SKM-1 treated with dmso at 0.1 percent for 144 hours (cell line): ENCODE measurements around the gene ZFP62.

ENCODE experiments used
- DNase-seq: peaks from one replicate; lab custom pipeline; 2025; ENCODE audit not compliant: unreplicated experiment; lab: John Stamatoyannopoulos, UW

ZFP62 gene

DNA sequence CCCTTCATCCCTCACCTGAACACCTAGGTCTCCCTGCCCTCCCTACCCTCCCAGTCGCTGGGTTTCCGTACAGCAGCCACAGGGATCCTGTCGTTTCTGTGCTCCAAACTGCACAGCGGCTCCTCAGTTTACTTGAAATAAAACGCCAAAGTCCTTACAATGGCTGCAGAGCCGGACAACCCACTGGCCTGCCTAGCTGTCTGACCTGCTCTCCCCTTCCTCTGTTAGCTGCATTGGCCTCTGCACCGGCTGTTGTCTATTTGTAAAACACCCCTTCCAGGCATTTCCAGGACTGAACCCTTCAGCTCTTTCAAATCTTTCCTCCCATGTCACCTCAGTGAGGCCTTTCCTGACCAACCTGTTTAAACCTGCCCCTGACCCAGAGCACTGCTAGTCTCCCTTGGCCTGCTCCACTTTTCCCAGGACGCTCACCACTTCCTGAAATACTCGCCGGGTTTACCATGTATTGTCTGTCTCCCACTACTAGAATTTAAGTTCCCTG is 49.4 kb downstream of the ZFP62 start:
- no peak for DNase-seq

DNA sequence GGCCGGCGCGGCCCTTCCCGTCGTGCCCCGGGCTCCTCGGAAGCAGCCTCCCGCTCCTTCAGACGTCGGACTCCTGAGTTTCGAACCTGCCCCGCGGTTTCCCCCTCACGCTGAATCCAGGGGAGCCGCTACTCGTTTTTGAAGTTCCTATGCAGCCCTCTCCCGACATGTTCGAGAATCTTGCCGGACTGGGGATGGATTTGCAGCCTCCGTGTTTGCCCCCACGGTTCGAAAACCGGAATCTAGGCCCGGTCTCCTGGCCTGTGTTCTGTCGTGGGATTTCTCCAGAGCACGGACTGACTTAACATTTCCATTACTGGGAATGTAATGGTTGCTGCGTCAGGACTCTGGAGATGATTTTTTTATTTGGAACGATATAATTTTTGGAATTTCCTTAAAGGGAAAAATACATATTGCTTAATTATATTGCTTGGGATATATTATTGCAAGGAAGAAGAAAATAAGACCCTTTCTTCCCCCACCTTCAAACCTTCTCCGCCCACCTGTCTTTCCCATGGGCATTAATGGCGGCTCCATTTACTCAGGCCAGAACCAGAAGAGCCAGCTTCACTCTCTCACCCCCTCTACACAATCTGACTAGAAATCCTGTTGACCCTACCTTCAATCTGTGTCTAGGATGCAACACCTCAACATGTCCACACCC is 50.0 kb downstream of the ZFP62 start:
- DNase-seq, result peak; percentile 25

DNA sequence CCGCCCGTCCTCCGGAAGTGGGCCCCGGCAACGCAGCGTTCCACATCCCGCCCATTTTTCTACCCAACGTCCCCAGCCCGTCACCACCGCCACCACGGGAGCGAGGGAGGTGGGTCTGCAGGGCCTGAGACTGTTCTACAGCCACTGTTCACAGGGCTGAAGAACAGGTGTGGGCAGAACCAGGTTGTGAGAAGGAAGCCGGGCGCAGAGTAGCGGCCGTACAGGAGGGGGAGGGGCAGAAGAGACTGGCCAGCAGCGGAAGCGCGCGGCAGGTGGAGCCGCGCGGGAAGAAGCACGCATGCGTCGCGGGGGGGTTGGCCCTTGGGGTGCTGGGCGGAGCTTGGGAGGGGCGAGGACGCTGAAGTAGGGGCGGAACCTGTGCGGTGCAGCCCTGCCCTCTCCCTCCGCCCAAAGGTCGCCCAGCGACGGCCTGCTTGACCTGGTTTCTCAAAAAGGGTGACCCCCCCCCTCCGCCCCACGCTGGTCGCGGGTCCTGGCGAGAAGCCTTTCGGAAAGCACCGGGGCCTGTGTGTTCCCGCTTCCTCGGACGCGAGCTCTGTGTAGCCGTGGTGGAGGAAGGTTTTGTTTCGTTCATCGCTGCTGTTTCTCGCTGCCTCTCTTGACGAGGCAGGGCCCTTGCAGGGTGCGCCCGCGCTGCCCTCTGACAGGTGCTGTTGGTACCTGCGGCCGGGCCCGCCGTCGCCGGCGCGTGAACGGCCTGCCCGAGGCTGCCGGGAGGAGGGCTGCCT is 50.7 kb downstream of the ZFP62 start:
- DNase-seq, result peak; percentile 91

DNA sequence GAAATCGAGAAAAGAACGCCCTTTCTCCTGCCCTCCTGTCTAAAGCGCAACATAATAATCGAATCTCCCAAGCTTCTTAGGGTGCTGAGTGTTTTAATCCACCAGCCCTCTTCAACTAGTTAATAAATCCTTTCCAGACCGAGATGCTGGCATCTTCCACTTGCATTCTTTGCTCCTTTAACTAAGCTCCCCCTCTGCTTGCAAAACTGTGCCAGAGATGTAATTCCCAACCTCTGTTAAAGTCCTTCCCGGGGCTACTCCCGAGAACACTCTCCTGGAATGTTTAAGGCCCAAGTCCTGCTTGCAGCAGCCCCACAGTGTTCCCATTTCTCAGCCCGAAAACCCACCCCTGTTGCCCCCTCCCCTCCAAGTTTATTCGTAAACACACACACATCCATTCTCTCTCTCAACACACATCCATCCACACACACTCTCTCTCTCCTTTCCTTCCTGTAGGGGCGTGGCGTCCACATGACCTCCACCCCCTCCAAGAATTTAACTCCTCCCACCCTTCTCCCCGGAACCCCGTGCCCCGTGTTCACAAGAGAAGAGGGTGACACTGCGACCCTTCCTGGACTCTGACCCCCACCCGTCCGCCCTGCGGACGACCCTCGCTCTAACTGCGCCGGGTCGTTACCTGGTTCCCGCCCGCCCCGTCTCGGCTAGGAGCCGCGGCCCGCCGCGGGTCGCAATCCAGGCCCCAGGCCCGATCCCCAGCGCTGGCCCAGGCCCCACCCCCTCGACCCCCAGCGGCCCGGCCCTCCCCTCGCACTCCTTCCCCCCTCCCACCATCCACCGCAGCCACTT is 51.5 kb downstream of the ZFP62 start:
- DNase-seq, result peak; percentile 88

DNA sequence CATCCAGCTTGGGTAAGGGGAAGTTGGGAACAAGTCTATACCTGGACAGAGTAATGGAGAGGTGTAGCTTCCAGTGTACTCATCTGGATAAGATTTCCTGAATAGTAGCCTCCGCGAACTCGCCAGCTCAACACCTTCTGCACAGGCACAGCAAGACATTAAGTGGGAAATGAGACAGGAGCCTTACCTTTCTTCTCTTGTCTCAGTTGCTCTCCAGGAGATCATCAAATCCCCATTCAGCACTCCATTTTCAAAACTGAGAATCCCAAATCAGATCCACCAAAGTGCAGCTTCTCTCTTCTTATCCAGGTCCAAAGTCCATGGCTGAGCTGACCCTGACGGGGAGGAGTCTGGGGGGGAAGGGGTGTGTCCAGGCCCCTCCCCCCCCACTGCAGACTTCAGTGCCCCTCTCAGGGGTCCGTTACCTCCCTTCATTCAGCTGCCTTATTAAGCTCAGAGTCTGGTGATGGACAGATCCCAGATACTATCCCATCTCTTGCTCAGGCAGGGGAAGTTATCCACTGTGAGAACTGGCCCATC is 52.5 kb downstream of the ZFP62 start:
- DNase-seq, result no peak

DNA sequence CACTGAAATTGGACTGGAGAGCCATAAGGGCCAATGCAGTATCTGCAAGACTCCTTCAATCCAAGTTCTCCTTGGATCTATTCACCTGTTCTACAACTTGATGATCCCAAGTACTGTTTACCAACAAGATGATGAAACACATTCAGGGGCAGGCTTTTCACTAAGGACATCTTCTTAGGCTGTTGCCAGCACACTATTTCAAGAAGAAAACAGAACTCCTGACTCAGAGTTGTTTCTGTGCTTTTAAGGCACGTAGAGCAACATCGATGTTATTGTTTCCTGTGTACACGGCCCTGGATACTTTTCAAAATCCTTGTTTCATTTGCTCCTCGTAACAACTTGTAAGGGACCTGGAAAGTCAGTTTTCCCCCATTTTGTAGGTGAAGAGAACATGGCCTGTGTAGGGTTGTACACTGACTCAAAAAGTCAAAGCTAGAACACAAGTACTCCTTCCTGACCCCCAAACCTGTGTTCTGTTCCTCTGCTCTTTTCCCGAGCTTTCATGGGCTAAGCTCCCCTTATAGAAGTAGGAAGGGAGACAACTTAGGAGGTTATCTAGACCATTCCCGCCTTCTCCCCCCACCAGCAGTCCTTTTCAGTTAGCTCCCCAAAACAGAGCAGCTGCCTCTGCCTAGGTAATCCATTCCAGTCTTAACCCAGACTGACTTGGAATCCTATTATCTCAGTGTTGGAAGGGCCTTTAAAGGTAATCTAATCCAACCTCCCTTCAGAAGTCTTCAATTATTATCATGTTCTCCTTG is 53.2 kb downstream of the ZFP62 start:
- DNase-seq, result no peak

DNA sequence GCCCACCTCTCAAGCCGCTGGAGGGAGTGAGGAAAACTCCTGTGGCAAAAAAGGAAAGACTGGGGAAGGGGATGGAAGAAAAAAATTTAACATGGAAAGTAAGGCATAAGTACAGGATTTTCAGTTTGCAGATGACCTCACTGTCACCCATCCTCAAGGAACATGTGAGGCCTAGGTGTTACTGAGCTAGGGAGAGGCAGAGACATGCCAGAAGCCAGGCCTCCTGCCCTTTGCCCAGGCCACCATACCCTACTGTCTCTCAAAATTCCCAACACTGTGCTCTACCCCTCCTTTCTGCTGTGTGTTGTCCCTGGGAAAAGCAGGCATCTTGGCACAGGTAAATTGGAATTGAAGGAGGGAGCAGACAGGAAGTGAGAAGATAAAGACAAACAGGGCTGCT is 54.0 kb downstream of the ZFP62 start:
- no peak for DNase-seq

DNA sequence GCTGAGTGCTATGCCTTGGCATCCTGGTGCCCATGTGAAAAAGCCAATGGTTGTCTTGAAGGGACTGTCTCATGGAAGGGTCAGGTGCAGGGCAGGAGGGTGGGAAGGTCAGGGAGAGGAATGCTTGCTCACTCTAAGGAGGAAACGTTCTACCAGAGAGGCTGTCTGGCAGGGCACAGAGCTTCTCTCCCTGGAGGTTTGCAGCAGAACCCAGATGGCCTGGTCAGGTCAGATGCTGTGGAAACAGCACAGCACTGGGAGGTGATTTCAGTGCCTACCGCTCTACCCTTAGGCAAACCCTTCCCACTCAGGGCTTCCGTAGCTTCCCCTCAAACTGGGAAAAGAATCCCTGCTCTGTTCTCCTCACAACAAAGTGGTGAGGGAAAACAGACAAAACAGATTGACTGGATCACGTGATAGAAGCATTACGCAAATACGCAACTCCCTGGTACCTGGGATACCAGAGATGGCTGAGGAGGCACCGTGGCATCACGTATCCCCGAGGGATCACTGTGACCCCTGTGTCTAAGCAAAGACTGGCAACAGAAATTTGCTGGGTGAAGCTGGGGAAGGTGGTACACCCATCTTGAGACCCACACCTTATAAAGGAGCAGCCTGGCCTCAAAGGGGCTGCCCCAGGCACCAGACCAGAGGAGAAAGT is 54.6 kb downstream of the ZFP62 start:
- peak; percentile 23 for DNase-seq

DNA sequence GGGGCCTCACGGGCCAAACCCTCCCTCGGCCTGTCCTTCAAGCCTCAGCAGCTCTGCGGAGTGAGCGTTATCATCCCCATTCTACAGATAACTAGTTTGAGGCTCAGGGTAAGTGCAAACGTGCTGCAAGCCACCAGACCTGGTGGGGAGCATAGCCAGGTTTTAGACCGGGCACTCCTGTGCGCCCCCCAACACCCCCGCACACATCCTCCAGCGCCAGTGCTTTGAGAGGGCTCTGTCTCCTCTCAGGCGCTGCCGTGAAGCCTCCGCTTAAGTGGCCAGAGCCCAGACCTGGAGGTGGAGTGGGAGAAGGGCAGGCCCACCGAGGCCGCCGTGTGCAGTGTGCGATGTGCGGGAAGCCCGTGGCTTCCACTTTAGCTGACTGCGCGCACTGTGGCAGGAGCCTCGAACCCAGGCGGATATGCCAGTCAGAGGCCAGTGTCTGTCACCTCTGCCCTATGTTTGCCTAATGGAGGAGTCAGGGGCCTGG is 56.9 kb downstream of the ZFP62 start:
- no peak for DNase-seq

DNA sequence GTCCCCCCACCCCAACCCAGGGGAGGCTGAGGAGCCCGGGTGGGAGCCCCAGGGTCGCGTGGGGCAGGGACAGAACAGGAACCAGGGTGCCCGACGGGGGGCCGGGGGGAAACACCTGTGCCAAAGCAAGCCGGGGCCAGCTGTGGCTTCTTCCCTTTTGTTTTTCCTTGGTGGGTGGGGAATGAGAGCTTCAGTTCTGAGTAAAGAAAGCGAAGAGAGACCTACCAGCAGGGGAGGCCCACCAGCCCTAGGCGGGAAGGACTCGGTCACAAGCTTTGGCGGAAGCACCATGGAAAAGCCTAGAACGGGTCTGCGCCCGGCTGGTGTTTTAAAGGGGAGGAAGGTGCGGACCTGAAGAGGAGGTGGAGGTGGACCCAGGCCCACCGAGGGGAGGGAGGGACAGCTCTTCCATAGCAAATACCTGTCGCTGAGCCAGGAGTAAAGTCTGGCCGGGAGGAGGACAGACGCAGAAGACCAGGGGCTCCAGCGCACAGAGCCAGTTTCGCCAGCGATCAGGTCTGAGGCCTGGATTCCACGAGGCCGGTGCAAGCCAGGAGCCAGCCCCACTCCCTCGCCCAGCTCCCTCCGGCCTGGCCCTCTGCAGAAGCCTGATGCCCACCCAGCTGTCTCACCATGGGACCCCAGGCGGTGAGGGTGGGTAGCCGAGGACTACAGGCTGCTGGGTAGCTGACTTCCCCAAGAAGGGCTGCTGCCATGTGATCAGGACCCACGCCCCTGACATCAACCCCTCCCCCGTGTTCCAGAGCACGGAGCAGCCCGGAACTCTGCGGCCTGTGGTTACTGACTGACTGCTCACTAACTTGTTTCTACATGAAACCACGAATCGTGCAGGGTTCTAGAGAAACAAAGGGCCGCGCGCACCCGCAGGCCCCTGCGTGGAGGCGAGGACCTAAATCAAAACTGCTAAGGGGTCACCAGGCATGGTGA is 57.6 kb downstream of the ZFP62 start:
- peak; percentile 93 for DNase-seq

DNA sequence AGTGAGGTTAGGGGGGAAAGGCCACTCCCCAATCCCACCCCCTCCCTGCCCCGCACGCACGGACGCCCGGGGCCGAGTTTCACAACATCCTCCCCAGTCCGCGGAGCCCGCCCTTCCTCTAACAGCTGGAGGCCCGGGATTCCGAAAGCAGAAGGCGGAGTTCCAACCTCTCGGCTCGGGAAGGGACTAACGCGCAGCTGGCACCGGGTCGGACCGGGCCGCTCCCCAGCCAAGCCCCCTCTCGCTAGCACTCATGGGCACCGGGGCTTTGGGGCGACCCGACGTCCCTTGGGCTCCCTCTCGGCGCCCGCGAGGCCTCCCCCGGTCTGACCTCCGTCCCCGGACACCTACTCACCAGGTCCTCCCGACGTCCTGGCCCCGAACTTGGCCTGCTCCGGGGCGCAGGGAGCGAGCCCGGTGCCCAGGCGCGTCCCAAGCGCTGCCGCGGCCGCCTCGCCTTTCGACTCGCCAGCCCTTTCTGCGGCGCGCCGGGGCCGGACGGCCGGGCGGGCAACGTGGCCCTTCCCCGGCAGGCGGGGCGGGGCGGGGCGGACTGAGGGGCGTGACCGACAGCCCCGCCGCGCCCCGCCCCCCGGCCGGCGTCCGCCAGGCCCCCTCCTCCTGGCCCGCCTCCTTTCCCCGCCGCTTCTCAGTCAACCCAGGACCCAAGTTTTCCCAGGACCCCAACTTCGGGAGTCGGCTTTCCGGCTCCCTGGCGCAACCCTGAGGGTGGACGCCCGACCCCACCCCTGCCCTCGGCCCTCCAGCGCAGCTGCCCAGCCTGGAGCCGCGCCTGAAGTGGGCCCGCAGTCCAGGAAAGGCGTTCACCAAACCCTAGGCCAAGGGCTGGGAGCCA is 58.5 kb downstream of the ZFP62 start, which contains the start of gene MGAT1:
Gene MGAT1 (minus strand): TSS at position 482 of the 856 bp plus-strand sequence. CDS start 9,835 bp downstream, outside the sequence.
- DNase-seq, result peak; percentile 86

DNA sequence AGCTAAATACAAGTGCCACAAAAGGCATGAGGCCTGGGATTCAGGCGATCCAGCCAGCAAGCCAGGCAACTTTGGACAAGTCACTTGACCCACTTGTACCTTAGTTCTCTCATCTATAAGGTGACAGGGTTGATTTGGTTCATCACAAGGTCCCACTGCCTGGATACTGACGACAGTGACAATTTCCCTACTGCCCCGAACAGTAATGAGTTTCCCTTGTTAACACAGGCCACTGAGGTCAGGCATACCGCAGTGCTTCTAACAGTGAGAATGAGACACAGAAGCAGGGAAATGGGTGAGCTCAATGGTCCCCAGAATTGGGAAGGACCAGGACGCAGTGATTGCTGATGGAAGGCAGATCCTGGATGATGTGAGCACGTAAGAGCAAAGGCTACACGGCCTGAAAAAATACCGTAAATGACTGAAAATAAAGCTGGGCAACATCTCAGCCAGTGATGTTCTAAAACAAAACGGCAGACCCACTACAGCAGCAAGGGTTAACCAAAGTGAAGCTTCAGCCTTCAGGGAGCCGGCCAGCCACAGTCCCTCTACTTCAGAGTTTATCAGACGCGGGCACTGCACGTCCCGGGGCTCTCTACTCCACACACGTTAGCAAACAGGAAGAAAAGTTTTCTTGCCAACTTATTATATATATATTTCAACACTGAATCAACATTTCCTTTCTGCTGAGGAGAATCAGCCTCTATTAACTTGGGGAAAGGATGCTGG is 59.3 kb downstream of the ZFP62 start:
- no peak for DNase-seq

DNA sequence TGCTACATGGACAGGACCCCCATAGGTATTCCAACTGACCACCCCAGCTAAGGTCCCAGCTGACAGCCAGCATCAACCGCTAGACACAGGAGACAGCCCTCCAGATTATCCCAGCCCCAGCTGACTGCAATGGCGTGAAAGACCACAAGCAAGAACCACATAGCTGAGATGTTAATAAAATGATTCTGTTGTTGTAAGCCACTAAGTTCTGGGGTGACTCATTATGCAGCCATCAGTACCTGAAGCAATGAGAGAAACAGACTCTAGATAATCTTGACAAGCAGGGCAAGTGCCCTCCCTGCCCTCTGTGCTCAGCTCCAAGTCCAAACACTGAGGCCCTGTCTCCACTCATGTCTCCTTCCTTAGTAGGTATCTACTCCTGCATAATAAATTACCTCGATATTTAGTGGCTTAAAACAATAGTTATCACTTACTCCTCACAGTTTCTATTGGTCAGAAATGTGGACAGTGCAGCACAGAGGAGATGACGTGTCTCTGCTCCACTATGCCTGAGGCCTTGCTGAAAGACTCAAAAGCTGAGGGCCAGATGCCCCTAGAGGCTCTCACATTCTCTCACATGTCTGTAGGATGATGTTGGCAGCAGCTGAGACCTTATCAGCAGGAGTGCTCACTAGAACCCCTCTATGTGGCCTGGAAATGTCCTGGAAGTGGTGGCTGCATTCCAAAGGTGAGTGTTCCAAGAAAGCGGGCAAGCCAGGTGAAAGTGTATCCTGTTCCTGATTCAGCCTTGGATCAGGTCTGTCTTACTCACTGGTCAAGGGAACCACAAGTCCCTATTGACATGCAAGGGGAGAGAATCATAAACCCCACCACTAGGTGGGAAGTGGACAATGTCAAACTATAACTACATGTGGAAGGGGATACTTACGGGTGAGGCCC is 60.9 kb downstream of the ZFP62 start:
- no peak for DNase-seq

DNA sequence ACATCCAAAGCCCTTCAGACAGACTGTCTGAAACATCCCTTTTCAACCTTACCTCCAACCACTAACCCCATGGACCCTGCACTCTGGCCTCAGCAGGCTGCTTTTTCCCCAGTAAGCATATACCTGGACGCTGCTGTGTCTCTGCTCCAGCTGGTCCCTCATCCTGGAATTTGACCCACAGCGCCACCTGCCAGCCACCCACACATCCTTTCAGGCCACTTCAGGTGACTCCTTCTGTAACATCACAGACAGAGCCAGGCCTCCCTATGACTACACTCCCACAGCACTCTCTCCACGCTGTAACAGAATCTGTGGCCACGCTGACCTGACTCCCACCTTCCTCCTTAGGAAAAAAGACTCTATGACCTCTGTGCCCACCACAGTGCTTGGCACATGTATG is 61.9 kb downstream of the ZFP62 start:
- DNase-seq, result no peak

DNA sequence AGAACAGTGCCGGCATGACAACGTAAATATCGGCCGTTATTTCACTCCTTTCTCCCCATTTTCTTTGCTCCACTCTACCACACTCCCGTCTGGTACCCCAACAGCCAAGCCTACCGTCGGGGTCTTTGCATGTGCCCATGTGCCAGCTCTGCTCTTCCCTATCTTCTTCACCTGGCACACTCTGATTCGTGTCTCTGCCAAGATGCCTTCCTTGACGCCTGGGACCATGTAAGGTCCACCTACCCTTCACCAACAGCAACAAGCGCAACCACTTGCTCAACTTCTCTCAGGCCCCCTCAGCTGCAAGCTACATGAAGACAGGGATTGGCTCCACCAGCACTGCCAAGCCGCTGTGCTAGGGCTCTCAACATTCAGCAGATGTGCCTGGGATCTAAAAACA is 62.9 kb downstream of the ZFP62 start:
- DNase-seq, result no peak
